SU-DHL-6 (cell line): Measurements from ENCODE around the gene ZNF512B.

Experiments used
- CTCF ChIP-seq: fragments of 200-600 bp; sonication (generic); IDR thresholded peaks from one replicate; pipeline ENCODE4 v1.5.1; 2017; ENCODE audit warnings: antibody characterized with exemption, mild to moderate bottlenecking, low read length, moderate library complexity; ENCODE audit not compliant: insufficient read depth, poor library complexity, severe bottlenecking
- EZH2phosphoT487 ChIP-seq: fragments of 200-600 bp; sonication (generic), shearing (Covaris generic); conservative IDR thresholded peaks from 2 replicates; pipeline ENCODE4 v1.6.1; 2018; ENCODE audit warnings: mild to moderate bottlenecking, antibody characterized with exemption, low read length, moderate library complexity, mixed read lengths

GRCh38 chr20:63923651-63924050 lies 46.1 kb downstream of the ZNF512B start:
- TF ChIP-seq CTCF: no peak
- no peak for TF ChIP-seq EZH2phosphoT487
